HG03565 (cell line): Measurements from ENCODE around the gene DDX3X.
"Not testable (repeated sequence)": the region's sequence is repeated elsewhere in the genome, so short reads cannot be mapped to it uniquely, and the experiment has no call there.

Source experiments
- ATAC-seq: cut with Tn5 transposase; IDR thresholded peaks from one replicate; pipeline ENCODE4 v1.9.1; 2021; ENCODE audit warnings: mild to moderate bottlenecking, moderate library complexity; ENCODE audit not compliant: unreplicated experiment

Gene DDX3X

DNA sequence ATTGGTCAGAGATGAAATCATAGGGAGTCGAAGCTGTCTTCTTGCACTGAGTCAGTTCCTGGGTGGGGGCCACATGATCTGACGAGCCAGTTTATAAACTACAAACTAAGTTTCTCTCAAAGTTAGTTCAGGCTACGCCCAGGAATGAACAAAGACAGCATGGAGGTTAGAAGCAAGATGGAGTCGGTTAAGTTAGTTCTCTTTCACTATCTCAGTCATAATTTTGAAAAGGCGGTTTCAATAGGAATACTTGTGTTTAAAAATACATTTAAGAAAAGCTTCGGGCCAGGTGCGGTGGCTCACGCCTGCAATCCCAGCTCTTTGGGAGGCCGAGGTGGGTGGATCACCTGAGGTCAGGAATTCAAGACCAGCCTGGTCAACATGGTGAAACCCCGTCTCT is 77.3 kb downstream of the DDX3X start:
- ATAC-seq: not testable (repeated sequence)

DNA sequence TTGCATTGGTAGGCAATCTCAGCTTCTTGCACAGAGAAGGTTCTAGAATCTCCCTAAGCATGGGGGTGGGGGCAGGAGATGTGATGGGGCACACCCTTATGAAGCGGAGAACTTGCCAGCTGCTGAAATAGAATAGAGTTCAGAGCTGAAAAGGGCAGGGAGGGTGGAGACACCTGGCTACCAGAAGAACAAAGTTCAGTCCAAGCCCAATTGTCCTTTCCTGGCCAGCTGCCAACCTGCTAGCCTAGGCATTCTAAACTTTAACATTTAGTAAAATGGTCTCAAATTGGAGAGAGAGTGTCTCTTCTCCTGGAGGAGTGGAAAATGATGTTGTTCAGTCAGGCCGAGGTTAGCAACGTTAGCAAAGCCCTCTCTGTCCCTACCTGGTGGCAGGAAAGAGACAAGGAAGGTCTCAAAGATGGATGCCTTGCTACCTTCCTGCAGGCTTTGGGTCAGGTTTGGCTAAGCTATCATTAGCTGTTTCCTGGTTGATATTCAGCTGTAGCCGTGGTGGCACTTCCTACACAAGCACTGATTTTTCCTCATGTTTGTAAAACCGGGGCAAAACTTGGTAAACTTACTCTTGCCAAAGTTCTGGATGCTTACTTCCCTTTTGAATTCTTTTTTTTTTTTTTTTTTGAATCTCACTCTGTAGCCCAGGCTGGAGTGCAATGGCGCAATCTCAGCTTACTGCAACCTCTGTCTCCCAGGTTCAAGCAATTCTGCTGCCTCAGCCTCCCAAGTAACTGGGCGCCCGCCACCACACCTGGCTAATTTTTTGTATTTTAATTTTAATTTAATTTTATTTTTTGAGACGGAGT is 78.5 kb downstream of the DDX3X start:
- no peak for ATAC-seq
